HG02642 (cell line): Measurements from ENCODE around the gene SPRR4.

ENCODE experiments used
- ATAC-seq: cut with Tn5 transposase; IDR thresholded peaks from one replicate; pipeline ENCODE4 v1.9.1; 2021; ENCODE audit warnings: mild to moderate bottlenecking; ENCODE audit not compliant: unreplicated experiment, poor library complexity

Gene SPRR4

DNA sequence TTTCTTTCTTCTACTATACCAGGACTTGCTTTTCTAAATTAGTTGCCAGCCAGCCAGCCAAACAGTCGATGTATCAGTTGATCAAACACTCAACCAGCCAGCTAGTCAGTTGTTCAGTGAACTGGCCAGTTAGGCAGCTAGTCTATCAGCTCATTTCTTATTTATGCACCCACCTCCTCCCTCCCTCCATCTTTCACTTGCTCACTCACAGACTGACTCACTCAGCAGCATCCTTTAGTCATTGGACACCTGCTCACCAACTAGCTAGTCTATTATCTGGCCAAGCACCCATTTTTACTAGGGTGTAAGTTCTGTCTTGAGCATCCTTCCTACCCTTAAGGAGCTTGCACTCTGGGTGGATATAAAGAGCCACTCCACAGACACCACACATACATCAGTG is 5.9 kb upstream of the SPRR4 start:
- no peak for ATAC-seq

- ATAC-seq: no peak
These were observed 4.6 kb upstream of the SPRR4 start for GRCh38 chr1:152965853-152966252.

- no peak for ATAC-seq
These were observed 3.2 kb upstream of the SPRR4 start for GRCh38 chr1:152967201-152967600.

DNA sequence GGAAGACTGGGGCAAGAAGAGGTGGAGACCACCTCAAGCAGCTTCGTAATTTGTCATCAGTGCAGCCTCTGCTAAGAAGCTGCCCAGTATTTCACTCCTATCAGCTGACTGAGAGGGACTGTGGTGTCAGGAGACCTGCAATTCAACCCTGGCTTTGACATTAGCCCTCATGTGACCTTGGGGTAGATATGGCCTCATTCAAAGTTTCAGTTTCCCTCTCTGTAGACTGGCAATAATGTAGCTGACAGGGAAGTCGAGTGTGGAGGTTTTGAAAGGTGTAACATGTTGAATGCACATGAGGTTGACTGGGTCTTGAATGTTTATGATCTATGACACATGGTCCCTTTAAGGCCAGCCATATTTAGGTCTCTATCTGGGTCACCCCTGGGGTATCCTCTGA is 2.2 kb upstream of the SPRR4 start:
- no peak for ATAC-seq

GRCh38 chr1:152969036-152969435 is 1.4 kb upstream of the SPRR4 start:
- ATAC-seq: no peak

DNA sequence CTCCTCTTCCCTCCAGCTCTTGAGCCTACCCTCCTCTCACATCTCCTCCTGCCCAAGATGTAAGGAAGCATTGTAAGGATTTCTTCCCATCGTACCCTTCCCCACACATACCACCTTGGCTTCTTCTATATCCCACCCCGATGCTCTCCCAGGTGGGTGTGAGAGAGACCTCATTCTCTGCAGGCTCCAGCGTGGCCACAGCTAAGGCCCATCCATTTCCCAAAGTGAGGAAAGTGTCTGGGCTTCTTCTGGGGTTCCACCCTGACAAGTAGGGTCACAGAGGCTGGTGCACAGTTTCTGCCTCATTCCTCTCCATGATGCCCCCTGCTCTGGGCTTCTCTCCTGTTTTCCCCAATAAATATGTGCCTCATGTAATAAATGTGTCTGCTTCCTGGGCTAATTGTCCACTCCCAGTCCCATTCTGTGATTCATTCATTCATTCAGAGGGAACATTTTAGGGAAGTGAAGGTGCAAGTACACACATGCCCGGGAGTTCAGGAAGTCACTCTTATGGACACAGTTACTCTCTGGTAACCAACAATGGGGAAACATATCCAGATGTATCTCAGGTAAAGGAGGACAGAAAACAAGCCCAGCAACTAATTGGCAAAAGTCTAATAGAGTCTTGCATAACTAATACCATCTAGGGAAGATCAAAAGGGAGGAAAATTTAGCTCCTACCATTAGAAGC is 1.9 kb downstream of the SPRR4 start:
- no peak for ATAC-seq

GRCh38 chr1:152976688-152977087 is 6.2 kb downstream of the SPRR4 start:
- ATAC-seq: no peak

DNA sequence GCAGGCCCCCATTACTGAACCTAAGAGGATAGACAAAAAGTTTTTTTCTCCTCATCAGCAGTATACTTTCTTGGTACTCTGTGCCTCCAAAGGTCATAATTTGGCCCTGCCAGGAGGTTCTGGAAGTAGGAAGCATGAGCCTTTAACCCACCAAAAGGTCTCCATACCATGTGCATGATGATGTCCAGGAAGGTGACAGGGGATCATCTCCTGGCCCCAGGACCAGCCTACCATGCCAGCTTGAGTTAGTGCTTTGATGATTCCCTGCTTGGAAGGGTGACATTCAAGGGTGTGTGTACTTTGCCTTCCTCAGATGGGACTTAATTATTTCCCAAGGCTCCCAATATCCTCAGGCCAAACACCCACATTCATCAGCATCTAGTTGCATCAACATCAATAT is 7.2 kb downstream of the SPRR4 start:
- ATAC-seq: no peak

DNA sequence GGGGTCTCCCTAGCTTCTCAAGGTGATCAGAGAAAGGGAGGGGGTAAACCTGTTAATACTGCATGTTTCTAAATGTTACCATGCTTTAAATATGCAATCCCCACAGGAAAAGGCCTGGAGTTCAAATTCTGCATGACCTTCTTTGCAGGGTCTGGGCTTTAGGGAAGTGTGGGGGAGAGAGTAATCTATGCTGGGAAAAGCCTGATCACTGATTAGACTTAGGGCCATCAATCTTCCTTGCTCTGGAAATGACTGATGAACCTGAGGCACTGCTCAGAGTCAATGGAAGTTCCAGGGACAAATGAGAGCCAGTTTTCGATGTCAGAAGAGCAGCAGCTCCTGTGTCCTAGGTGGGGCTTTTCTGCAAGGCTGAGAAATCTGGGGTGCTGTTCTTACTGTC is 10.2 kb downstream of the SPRR4 start:
- no peak for ATAC-seq

GRCh38 chr1:152981146-152981871 is 10.9 kb downstream of the SPRR4 start:
- no peak for ATAC-seq

- no peak for ATAC-seq
These were observed 11.6 kb downstream of the SPRR4 start for GRCh38 chr1:152982076-152982475.

DNA sequence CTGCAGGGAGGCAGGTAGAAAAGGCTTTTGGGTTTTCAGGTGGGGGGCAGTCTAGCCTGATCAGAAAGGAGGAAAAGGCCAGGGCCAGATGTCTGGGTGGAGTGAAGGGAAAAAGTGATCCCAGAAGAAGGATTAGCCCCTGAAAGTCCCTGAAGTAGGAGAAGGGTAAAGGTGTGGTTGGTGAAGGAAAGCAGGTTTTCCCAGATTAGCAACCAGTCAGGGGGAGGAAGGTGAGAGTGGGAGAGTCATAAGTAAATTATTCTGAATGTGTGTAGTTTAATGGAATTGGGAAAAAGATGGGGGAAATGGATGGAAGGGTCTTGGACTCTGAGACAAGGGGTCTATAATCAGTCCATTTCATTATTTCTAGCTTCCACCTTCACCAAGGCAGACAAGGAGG is 12.8 kb downstream of the SPRR4 start:
- ATAC-seq: no peak

GRCh38 chr1:152983743-152984142 is 13.3 kb downstream of the SPRR4 start, which contains the start of gene SPRR1A:
Gene SPRR1A (plus strand): TSS chr1:152984081. CDS start chr1:152985231, 1,150 bp downstream.
- no peak for ATAC-seq

GRCh38 chr1:152986578-152986977 is 16.1 kb downstream of the SPRR4 start:
- ATAC-seq: no peak

DNA sequence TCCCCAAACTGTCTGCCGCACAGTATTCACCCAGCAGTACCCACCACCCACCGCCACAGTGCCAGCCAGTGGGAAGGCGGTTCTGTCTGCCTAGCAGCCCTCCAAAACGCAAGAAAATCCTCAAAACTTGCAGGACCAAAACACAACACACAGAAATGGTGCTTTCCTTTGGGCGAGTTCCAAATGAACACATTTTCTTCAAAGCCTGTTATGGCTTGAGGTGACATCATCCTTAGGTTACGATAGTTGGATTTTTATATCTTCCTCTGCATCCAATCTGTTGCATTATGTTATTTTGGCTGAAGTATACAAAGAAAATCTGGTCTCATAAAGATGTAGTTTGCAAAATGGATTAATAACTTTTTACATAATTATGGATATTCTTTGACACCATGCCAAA is 22.7 kb downstream of the SPRR4 start:
- no peak for ATAC-seq

- ATAC-seq: no peak
These were observed 25.4 kb downstream of the SPRR4 start for GRCh38 chr1:152995842-152996241.

- ATAC-seq: no peak
These were observed 26.4 kb downstream of the SPRR4 start for GRCh38 chr1:152996633-152997400.

GRCh38 chr1:152997901-152998300 is 27.5 kb downstream of the SPRR4 start:
- ATAC-seq: no peak

DNA sequence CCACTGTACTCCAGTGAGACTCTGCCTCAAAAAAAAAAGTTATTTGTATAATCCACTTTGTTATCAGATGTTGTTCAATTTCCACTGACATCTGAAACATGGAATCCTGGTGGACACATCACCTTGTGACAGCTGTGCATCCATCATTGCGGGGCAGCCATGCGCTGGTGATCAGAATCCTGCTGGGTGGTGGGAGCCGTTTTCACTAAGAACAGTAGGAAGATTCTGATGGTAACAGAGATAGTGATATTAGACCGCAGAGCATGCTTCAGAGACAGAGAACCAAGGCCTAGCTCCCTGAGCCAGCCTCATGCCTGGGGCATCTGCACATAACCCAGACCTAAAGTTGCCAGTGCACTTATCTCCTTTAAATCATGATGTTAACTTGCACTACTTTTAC is 28.0 kb downstream of the SPRR4 start:
- no peak for ATAC-seq

GRCh38 chr1:152999818-153000217 is 29.4 kb downstream of the SPRR4 start:
- ATAC-seq: no peak

DNA sequence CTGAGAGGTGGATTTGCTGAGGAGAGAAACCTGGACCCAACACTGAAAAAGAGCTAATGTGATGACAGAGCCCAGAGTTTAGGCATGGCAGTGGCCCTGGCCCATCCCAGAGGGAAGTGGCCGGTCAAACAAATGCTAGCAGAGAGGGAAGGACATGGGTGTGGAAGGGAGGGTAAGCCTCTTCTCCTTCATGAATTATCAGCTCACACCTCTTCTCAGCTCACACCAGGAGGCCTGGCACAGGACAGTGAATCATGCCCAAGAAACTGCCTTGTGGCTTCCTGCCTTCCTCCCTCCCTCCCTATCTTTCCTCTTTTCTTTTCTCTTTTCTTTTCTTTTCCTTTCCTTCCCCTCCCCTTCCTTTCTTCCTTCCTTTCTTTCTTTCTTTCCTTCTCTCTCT is 29.8 kb downstream of the SPRR4 start:
- no peak for ATAC-seq
